ENCODE measurements around the gene COX17.

Gene COX17

GRCh38 chr3:119673875-119674274 is 3.3 kb downstream of the COX17 start:
- no peak for DNase-seq

GRCh38 chr3:119672776-119673175 is 4.4 kb downstream of the COX17 start:
- no peak for DNase-seq

- DNase-seq, result no peak
Observed at GRCh38 chr3:119669906-119670570, 7.2 kb downstream of the COX17 start.

GRCh38 chr3:119665954-119666559 is 11.1 kb downstream of the COX17 start:
- DNase-seq, result no peak

GRCh38 chr3:119664850-119665379 is 12.3 kb downstream of the COX17 start:
- no peak for DNase-seq

GRCh38 chr3:119664370-119664769 is 12.8 kb downstream of the COX17 start:
- no peak for DNase-seq

- no peak for DNase-seq
Observed at GRCh38 chr3:119663885-119664284, 13.3 kb downstream of the COX17 start.

- DNase-seq, result no peak
Observed at GRCh38 chr3:119662604-119663373, 14.4 kb downstream of the COX17 start.

GRCh38 chr3:119660474-119661440 is 16.4 kb downstream of the COX17 start, which contains the start of gene POPDC2:
Gene POPDC2, minus strand, starts transcription at chr3:119660589. Its CDS starts 166 bp downstream, at chr3:119660423.
- no peak for DNase-seq

GRCh38 chr3:119659606-119660291 is 17.5 kb downstream of the COX17 start:
- no peak for DNase-seq

GRCh38 chr3:119658994-119659393 is 18.2 kb downstream of the COX17 start:
- DNase-seq, result no peak

GRCh38 chr3:119657887-119658702 is 19.1 kb downstream of the COX17 start:
- no peak for DNase-seq

GRCh38 chr3:119653876-119654275 is 23.3 kb downstream of the COX17 start:
- DNase-seq, result no peak

- DNase-seq, result no peak
Observed at GRCh38 chr3:119652306-119653033, 24.7 kb downstream of the COX17 start.

- DNase-seq, result no peak
Observed at GRCh38 chr3:119649761-119650160, 27.4 kb downstream of the COX17 start.

- DNase-seq, result no peak
Observed at GRCh38 chr3:119647843-119648575, 29.2 kb downstream of the COX17 start.

- DNase-seq, result no peak
Observed at GRCh38 chr3:119647171-119647570, 30.0 kb downstream of the COX17 start.

- no peak for DNase-seq
Observed at GRCh38 chr3:119645813-119646212, 31.4 kb downstream of the COX17 start.

GRCh38 chr3:119644481-119644880 is 32.7 kb downstream of the COX17 start:
- DNase-seq, result no peak
